ENCODE measurements around the gene NCK2. TPM values are rescaled to one million over a fixed set of nuclear protein-coding genes. Genes with fewer than 3 reads are reported as not detected.

The NCK2 gene
- total RNA-seq, 1 experiment from 2014 or later: 75.4 TPM

DNA sequence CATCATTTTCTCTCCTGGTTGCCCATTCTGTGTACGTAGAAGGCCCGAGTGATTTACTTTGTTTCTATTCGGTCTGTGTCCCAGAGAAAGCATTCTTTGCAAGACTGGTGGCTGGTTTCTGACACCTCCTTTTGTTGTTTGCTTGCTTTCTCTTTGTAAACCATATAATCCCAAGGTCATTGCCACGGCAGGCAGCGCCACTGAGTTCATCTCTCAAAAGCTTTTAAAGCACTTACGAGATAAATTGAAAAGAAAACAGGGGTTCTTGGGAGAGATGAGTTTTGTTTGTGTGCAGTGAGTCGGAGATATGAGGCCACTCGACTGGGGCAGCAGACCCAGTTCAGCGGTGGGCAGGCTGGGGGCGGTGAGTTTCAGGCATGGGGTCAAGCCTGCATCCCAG is 137.6 kb downstream of the NCK2 start (continued):
- TF ChIP-seq RORB (CRISPR knock-in tag; IDR thresholded peaks at IDR 0.05): no peak
- no peak for TF ChIP-seq ELF4 (CRISPR knock-in tag; IDR thresholded peaks at IDR 0.05; ENCODE audit: low read depth)
- no peak for TF ChIP-seq ZNF317 (CRISPR knock-in tag; IDR thresholded peaks at IDR 0.05; ENCODE audit: borderline replicate concordance, low read depth)
- TF ChIP-seq, protein P1, sequence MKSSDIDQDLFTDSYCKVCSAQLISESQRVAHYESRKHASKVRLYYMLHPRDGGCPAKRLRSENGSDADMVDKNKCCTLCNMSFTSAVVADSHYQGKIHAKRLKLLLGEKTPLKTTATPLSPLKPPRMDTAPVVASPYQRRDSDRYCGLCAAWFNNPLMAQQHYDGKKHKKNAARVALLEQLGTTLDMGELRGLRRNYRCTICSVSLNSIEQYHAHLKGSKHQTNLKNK (CRISPR knock-in tag; IDR thresholded peaks at IDR 0.05): no peak
- TF ChIP-seq, protein P2, sequence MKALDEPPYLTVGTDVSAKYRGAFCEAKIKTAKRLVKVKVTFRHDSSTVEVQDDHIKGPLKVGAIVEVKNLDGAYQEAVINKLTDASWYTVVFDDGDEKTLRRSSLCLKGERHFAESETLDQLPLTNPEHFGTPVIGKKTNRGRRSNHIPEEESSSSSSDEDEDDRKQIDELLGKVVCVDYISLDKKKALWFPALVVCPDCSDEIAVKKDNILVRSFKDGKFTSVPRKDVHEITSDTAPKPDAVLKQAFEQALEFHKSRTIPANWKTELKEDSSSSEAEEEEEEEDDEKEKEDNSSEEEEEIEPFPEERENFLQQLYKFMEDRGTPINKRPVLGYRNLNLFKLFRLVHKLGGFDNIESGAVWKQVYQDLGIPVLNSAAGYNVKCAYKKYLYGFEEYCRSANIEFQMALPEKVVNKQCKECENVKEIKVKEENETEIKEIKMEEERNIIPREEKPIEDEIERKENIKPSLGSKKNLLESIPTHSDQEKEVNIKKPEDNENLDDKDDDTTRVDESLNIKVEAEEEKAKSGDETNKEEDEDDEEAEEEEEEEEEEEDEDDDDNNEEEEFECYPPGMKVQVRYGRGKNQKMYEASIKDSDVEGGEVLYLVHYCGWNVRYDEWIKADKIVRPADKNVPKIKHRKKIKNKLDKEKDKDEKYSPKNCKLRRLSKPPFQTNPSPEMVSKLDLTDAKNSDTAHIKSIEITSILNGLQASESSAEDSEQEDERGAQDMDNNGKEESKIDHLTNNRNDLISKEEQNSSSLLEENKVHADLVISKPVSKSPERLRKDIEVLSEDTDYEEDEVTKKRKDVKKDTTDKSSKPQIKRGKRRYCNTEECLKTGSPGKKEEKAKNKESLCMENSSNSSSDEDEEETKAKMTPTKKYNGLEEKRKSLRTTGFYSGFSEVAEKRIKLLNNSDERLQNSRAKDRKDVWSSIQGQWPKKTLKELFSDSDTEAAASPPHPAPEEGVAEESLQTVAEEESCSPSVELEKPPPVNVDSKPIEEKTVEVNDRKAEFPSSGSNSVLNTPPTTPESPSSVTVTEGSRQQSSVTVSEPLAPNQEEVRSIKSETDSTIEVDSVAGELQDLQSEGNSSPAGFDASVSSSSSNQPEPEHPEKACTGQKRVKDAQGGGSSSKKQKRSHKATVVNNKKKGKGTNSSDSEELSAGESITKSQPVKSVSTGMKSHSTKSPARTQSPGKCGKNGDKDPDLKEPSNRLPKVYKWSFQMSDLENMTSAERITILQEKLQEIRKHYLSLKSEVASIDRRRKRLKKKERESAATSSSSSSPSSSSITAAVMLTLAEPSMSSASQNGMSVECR (CRISPR knock-in tag; IDR thresholded peaks at IDR 0.05; ENCODE audit: borderline replicate concordance): no peak
- TF ChIP-seq TEAD1 (CRISPR knock-in tag; IDR thresholded peaks at IDR 0.05): no peak
- TF ChIP-seq JAZF1 (CRISPR knock-in tag; IDR thresholded peaks at IDR 0.05): no peak

DNA sequence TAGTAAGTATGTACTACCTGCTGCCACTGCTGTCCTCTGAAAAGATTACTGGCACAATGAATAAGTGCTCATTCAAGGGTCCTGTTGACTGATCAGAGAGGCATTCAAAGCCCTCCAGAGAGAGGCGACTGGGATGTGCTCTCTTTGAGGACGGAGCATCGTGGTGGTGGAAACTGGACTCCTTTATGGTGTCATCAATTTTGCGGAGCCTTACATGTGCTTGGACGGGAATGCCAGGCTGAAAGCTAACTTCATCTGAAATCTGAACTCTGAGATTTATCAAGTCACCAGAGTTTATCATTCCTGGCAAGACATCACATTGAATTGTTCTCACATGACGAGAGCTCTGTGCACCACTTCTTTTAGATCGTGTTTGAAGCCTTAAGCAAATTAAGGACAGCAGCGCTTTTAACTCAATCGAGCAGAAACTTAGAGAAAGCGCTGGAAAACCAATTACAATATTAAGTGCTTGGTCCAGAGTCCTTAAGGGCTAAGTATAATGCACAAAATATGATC is 138.3 kb downstream of the NCK2 start:
- Mint-ChIP-seq H3K27me3 (ENCODE audit: low read depth) (no peaks in the 10 kb centered on the region), H3K36me3 (peaks cover 12% of the 10 kb centered on the region), H3K4me3 (no peak overlapping the region), H3K4me1 (peaks cover 37% of the 10 kb centered on the region), H3K9me3 (peaks cover 6% of the 10 kb centered on the region), H3K27ac (no peak overlapping the region)
- ATAC-seq (no peak), DNase-seq (ENCODE audit: low spot score) (no peak)
- POLR2A ChIA-PET: no interaction called here
- TF ChIP-seq ZNF396 (CRISPR knock-in tag; IDR thresholded peaks at IDR 0.05; ENCODE audit: borderline replicate concordance): no peak
- no peak for TF ChIP-seq CREB1 (CRISPR knock-in tag; IDR thresholded peaks at IDR 0.05)
- TF ChIP-seq ZNF317 (CRISPR knock-in tag; IDR thresholded peaks at IDR 0.05; ENCODE audit: borderline replicate concordance, low read depth): no peak
- no peak for TF ChIP-seq MYBL2 (CRISPR knock-in tag; IDR thresholded peaks at IDR 0.05)
- TF ChIP-seq, protein P3, sequence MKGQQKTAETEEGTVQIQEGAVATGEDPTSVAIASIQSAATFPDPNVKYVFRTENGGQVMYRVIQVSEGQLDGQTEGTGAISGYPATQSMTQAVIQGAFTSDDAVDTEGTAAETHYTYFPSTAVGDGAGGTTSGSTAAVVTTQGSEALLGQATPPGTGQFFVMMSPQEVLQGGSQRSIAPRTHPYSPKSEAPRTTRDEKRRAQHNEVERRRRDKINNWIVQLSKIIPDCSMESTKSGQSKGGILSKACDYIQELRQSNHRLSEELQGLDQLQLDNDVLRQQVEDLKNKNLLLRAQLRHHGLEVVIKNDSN (CRISPR knock-in tag; IDR thresholded peaks at IDR 0.05): no peak
- no peak for TF ChIP-seq ZNF423 (CRISPR knock-in tag; IDR thresholded peaks at IDR 0.05)
- no peak for TF ChIP-seq TP53 (CRISPR knock-in tag; IDR thresholded peaks at IDR 0.05)
- TF ChIP-seq, protein P4, sequence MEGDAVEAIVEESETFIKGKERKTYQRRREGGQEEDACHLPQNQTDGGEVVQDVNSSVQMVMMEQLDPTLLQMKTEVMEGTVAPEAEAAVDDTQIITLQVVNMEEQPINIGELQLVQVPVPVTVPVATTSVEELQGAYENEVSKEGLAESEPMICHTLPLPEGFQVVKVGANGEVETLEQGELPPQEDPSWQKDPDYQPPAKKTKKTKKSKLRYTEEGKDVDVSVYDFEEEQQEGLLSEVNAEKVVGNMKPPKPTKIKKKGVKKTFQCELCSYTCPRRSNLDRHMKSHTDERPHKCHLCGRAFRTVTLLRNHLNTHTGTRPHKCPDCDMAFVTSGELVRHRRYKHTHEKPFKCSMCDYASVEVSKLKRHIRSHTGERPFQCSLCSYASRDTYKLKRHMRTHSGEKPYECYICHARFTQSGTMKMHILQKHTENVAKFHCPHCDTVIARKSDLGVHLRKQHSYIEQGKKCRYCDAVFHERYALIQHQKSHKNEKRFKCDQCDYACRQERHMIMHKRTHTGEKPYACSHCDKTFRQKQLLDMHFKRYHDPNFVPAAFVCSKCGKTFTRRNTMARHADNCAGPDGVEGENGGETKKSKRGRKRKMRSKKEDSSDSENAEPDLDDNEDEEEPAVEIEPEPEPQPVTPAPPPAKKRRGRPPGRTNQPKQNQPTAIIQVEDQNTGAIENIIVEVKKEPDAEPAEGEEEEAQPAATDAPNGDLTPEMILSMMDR (IDR thresholded peaks at IDR 0.05): no peak
- no peak for TF ChIP-seq NR2C2 (CRISPR knock-in tag; IDR thresholded peaks at IDR 0.05)
- no peak for TF ChIP-seq HMGA2 (CRISPR knock-in tag; IDR thresholded peaks at IDR 0.05)
- TF ChIP-seq, protein P5, sequence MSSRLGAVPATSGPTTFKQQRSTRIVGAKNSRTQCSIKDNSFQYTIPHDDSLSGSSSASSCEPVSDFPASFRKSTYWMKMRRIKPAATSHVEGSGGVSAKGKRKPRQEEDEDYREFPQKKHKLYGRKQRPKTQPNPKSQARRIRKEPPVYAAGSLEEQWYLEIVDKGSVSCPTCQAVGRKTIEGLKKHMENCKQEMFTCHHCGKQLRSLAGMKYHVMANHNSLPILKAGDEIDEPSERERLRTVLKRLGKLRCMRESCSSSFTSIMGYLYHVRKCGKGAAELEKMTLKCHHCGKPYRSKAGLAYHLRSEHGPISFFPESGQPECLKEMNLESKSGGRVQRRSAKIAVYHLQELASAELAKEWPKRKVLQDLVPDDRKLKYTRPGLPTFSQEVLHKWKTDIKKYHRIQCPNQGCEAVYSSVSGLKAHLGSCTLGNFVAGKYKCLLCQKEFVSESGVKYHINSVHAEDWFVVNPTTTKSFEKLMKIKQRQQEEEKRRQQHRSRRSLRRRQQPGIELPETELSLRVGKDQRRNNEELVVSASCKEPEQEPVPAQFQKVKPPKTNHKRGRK (CRISPR knock-in tag; IDR thresholded peaks at IDR 0.05; ENCODE audit: borderline replicate concordance): no peak
- TF ChIP-seq, protein P2 (CRISPR knock-in tag; IDR thresholded peaks at IDR 0.05; ENCODE audit: borderline replicate concordance): no peak
- TF ChIP-seq GTF2I (CRISPR knock-in tag; conservative IDR thresholded peaks at IDR 0.05): no peak
- TF ChIP-seq JUN (CRISPR knock-in tag; IDR thresholded peaks at IDR 0.05): no peak
- TF ChIP-seq GABPB1 (CRISPR knock-in tag; IDR thresholded peaks at IDR 0.05): no peak
- no peak for TF ChIP-seq RELA (CRISPR knock-in tag; IDR thresholded peaks at IDR 0.05; ENCODE audit: borderline replicate concordance)
- CTCF ChIA-PET: no interaction called here

All from WTC11 (cell line).